Panc1 (cell line): ENCODE data around the gene PPM1B. TPM values are rescaled to one million over a fixed set of nuclear protein-coding genes. Genes with fewer than 3 reads are reported as not detected.
A peak's percentile ranks its signal among the peaks of the same experiment; 100 is the strongest.

ENCODE experiments used
- ATAC-seq: fragments of 200-7000 bp; cut with Tn5 transposase; 2 replicates; pipeline ENCODE4 v1.9.1; 2020; ENCODE audit warnings: mild to moderate bottlenecking, moderate library complexity
- BruUV-seq: library from RNA; stranded (reverse); fragments of 400-500 nt; replicated peaks from 2 replicates; lab custom pipeline; 2021; lab: Mats Ljungman, UMichigan
- CTCF ChIA-PET: fragments of 300-600 bp; sonication (Branson Sonifier 250); formaldehyde crosslinking; loops from one replicate; lab custom pipeline; 2022; ENCODE audit warnings: antibody characterized with exemption; lab: Charles Lee
- POLR2A ChIA-PET: fragments of 300-600 bp; sonication (Branson Sonifier 250); formaldehyde crosslinking; loops from one replicate; lab custom pipeline; 2022; ENCODE audit warnings: antibody characterized with exemption; lab: Charles Lee
- DNase-seq: peaks from one replicate; pipeline ENCODE4 v3.0.0-alpha.2; 2010; ENCODE audit warnings: low read depth, low spot score
- H3K27ac ChIP-seq: 2 replicates; pipeline ENCODE4 v1.5.1; 2011; ENCODE audit warnings: mild to moderate bottlenecking, low read length, inconsistent platforms
- H3K27me3 ChIP-seq: fragments of 200-500 bp; sonication (Bioruptor generic); 2 replicates; pipeline ENCODE4 v1.6.0; 2014; ENCODE audit warnings: low read length, inconsistent platforms; ENCODE audit not compliant: control insufficient read depth, insufficient read depth
- H3K36me3 ChIP-seq: fragments of 200-500 bp; sonication (Bioruptor generic); 2 replicates; pipeline ENCODE4 v1.5.1; 2014; ENCODE audit warnings: inconsistent platforms, mild to moderate bottlenecking, low read length, moderate library complexity; ENCODE audit not compliant: control insufficient read depth, insufficient read depth
- H3K4me1 ChIP-seq: 2 replicates; pipeline ENCODE4 v1.5.1; 2011; ENCODE audit warnings: inconsistent platforms, mild to moderate bottlenecking, low read length, moderate library complexity; ENCODE audit not compliant: control insufficient read depth, insufficient read depth
- H3K4me3 ChIP-seq, 2 experiments: 2 replicates each; pipeline ENCODE4 v1.5.1; 2011 to 2012; ENCODE audit warnings: low read depth in 2 of 2, low read length in 2 of 2, mild to moderate bottlenecking in 2 of 2, inconsistent platforms in 1 of 2, moderate library complexity in 1 of 2
- H3K9me3 ChIP-seq: fragments of 200-500 bp; sonication (Bioruptor generic); 2 replicates; pipeline ENCODE4 v1.5.1; 2014; ENCODE audit warnings: low read depth, mild to moderate bottlenecking, inconsistent platforms, low read length, moderate library complexity; ENCODE audit not compliant: control insufficient read depth, insufficient read depth
- POLR2AphosphoS5 ChIP-seq: IDR thresholded peaks from 2 replicates; pipeline ENCODE4 v1.6.1; 2012; ENCODE audit warnings: mild to moderate bottlenecking, low read depth, low read length, moderate library complexity
- SIN3A ChIP-seq: IDR thresholded peaks from 2 replicates; pipeline ENCODE4 v1.6.1; 2012; ENCODE audit warnings: low read depth, mild to moderate bottlenecking, low read length, moderate library complexity, borderline replicate concordance; ENCODE audit not compliant: insufficient read depth
- TCF7L2 ChIP-seq: IDR thresholded peaks from 2 replicates; pipeline ENCODE4 v1.6.1; 2011; ENCODE audit warnings: mild to moderate bottlenecking, low read depth, low read length, inconsistent platforms
- in situ Hi-C: cut with HindIII; loops from 2 replicates; pipeline ENCODE4 v1.10.0; 2016; ENCODE audit warnings: low sequenced_read_pairs, low pct_unique_long_range_greater_than_20kb
- intact Hi-C: fragments of 100-400 bp; cut with micrococcal nuclease; formaldehyde crosslinking; loops from one replicate; pipeline ENCODE4 v1.10.0; 2022; ENCODE audit not compliant: unreplicated experiment
- total RNA-seq: library from RNA; stranded (reverse); gene quantifications from one replicate; pipeline ENCODE4 v1.2.1, GENCODE V29; 2021; ENCODE audit not compliant: unreplicated experiment
- TF ChIP-seq, protein P1 (sequence below), 2 experiments: IDR thresholded peaks; 2 replicates each; pipeline ENCODE4 v1.6.1; 2011 to 2012; ENCODE audit warnings: low read depth in 2 of 2, control low read depth in 1 of 2, low read length in 1 of 2, mild to moderate bottlenecking in 1 of 2, moderate library complexity in 1 of 2; ENCODE audit not compliant: insufficient read depth in 1 of 2
- TF ChIP-seq, protein P2 (sequence below): fragments of 450-650 bp; IDR thresholded peaks from 2 replicates; pipeline ENCODE4 v1.5.1; 2017; ENCODE audit warnings: mild to moderate bottlenecking

The PPM1B gene
- total RNA-seq, 1 experiment from 2014 or later = 36.0 TPM

DNA sequence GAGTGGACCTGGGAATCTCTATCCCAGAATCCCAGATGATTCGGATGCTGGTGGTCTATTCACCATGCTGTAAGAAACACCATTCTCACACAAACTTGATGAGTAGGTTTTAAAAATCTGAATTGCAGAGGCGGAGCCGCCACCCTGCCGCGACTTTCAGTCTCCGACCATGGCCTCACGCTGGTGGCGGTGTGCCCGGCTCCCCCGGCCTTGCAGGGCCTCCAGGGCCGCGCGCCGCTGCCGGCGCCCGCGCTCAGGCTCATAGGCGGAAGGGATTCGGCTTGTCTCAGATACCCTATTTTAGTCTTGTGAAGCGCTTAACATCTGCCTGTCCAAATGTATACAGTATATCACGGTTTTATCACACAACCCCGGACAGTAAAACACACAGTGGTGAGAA is 2.6 kb upstream of the PPM1B start:
- intact Hi-C loops = loop anchor here (10.0 kb wide), 1 partner anchor 81 kb away; no protein-coding TSS in a partner anchor
- no TSS peak for BruUV-seq
- in situ Hi-C loops = no loop called here
- no peak for TF ChIP-seq SIN3A
- TF ChIP-seq POLR2AphosphoS5 = no peak
- TF ChIP-seq, protein P1, sequence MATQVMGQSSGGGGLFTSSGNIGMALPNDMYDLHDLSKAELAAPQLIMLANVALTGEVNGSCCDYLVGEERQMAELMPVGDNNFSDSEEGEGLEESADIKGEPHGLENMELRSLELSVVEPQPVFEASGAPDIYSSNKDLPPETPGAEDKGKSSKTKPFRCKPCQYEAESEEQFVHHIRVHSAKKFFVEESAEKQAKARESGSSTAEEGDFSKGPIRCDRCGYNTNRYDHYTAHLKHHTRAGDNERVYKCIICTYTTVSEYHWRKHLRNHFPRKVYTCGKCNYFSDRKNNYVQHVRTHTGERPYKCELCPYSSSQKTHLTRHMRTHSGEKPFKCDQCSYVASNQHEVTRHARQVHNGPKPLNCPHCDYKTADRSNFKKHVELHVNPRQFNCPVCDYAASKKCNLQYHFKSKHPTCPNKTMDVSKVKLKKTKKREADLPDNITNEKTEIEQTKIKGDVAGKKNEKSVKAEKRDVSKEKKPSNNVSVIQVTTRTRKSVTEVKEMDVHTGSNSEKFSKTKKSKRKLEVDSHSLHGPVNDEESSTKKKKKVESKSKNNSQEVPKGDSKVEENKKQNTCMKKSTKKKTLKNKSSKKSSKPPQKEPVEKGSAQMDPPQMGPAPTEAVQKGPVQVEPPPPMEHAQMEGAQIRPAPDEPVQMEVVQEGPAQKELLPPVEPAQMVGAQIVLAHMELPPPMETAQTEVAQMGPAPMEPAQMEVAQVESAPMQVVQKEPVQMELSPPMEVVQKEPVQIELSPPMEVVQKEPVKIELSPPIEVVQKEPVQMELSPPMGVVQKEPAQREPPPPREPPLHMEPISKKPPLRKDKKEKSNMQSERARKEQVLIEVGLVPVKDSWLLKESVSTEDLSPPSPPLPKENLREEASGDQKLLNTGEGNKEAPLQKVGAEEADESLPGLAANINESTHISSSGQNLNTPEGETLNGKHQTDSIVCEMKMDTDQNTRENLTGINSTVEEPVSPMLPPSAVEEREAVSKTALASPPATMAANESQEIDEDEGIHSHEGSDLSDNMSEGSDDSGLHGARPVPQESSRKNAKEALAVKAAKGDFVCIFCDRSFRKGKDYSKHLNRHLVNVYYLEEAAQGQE (IDR thresholded peaks at IDR 0.05; ENCODE audit: insufficient read depth in 1 of 2, low read depth in 2 of 2, low read length in 1 of 2) = no peak
- TF ChIP-seq, protein P2, sequence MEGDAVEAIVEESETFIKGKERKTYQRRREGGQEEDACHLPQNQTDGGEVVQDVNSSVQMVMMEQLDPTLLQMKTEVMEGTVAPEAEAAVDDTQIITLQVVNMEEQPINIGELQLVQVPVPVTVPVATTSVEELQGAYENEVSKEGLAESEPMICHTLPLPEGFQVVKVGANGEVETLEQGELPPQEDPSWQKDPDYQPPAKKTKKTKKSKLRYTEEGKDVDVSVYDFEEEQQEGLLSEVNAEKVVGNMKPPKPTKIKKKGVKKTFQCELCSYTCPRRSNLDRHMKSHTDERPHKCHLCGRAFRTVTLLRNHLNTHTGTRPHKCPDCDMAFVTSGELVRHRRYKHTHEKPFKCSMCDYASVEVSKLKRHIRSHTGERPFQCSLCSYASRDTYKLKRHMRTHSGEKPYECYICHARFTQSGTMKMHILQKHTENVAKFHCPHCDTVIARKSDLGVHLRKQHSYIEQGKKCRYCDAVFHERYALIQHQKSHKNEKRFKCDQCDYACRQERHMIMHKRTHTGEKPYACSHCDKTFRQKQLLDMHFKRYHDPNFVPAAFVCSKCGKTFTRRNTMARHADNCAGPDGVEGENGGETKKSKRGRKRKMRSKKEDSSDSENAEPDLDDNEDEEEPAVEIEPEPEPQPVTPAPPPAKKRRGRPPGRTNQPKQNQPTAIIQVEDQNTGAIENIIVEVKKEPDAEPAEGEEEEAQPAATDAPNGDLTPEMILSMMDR = no peak
- no peak for TF ChIP-seq TCF7L2
- no peaks in the 10 kb centered on the region for H3K27me3 ChIP-seq
- H3K4me1 ChIP-seq = no peaks in the 10 kb centered on the region
- no peaks in the 10 kb centered on the region for H3K9me3 ChIP-seq
- CTCF ChIA-PET = no interaction called here
- peaks cover 2% of the 10 kb centered on the region; the same call in 1 of the 2 replicates for H3K36me3 ChIP-seq
- no peak overlapping the region for H3K4me3 ChIP-seq
- POLR2A ChIA-PET = no interaction called here
- no peak for ATAC-seq
- DNase-seq = no peak
- no peak overlapping the region for H3K27ac ChIP-seq

- no peak for DNase-seq
- intact Hi-C loops = loop anchor here (10.0 kb wide), 1 partner anchor 83 kb away; no protein-coding TSS in a partner anchor
- in situ Hi-C loops = no loop called here
Measured at GRCh38 chr2:44167311-44167907, 1.3 kb upstream of the PPM1B start.

More at GRCh38 chr2:44167311-44167907, 1.3 kb upstream of the PPM1B start:
- Histone ChIP-seq H3K27me3 (no peaks in the 10 kb centered on the region), H3K4me3 (peak overlapping the region; percentile 70 to 94), H3K4me1 (no peaks in the 10 kb centered on the region), H3K9me3 (no peaks in the 10 kb centered on the region), H3K27ac (peak overlapping the region; percentile 96), H3K36me3 (peaks cover 2% of the 10 kb centered on the region; the same call in 1 of the 2 replicates)
- TF ChIP-seq, protein P1 (IDR thresholded peaks at IDR 0.05; ENCODE audit: insufficient read depth in 1 of 2, low read depth in 2 of 2, low read length in 1 of 2) = no peak
- TF ChIP-seq TCF7L2 = no peak
- TF ChIP-seq, protein P2 = no peak
- no peak for TF ChIP-seq SIN3A
- no peak for TF ChIP-seq POLR2AphosphoS5
- ChIA-PET POLR2A (interaction anchor here (0.7 kb wide), 2 partner anchors 95 to 202 kb away, joined by 3 to 5 read pairs; no protein-coding TSS in a partner anchor), CTCF (interaction anchor here (0.6 to 0.7 kb wide), 2 partner anchors 83 to 128 kb away, joined by 4 read pairs; no protein-coding TSS in a partner anchor)
- TSS peak; percentile 97 for BruUV-seq
- no peak for ATAC-seq
